Stimulated activated CD8-positive, alpha-beta memory T cell treated with anti-CD3 and anti-CD28 coated beads, Interleukin-2, amount 100 ng/mL, for 48 hours (primary cell): ENCODE data around the gene UBE2L3.
A peak's percentile ranks its signal among the peaks of the same experiment; 100 is the strongest.
"Not testable (repeated sequence)": the region's sequence is repeated elsewhere in the genome, so short reads cannot be mapped to it uniquely, and the experiment has no call there.

Experiments used
- DNase-seq, 2 donors: peaks; one replicate each; pipeline ENCODE4 v3.0.0-alpha.2; 2020; ENCODE audit warnings: low read depth in 2 of 2

UBE2L3 gene

GRCh38 chr22:21567456-21568346 lies at the start of gene UBE2L3:
Gene UBE2L3, plus strand, starts transcription at chr22:21567714. Its CDS starts 31 bp downstream, at chr22:21567745.
- peak; percentile 75 to 78 for DNase-seq

GRCh38 chr22:21526705-21527500 lies 40.6 kb upstream of the UBE2L3 start:
- DNase-seq: not testable (repeated sequence)

GRCh38 chr22:21531525-21531924 lies 36.0 kb upstream of the UBE2L3 start:
- DNase-seq: not testable (repeated sequence)

- DNase-seq: not testable (repeated sequence)
Observed at GRCh38 chr22:21532863-21533648, 34.5 kb upstream of the UBE2L3 start.

- DNase-seq: not testable (repeated sequence)
Observed at GRCh38 chr22:21539862-21540261, 27.7 kb upstream of the UBE2L3 start.

- not testable (repeated sequence) for DNase-seq
Observed at GRCh38 chr22:21544432-21545322, 22.8 kb upstream of the UBE2L3 start.

- not testable (repeated sequence) for DNase-seq
Observed at GRCh38 chr22:21549558-21549957, 18.0 kb upstream of the UBE2L3 start.

- DNase-seq: not testable (repeated sequence)
Observed at GRCh38 chr22:21550008-21550677, 17.4 kb upstream of the UBE2L3 start.

GRCh38 chr22:21550678-21551047 lies 16.9 kb upstream of the UBE2L3 start:
- DNase-seq: not testable (repeated sequence)

GRCh38 chr22:21551361-21551760 lies 16.2 kb upstream of the UBE2L3 start, which contains the start of gene RIMBP3C:
Gene RIMBP3C, minus strand, starts transcription at chr22:21551461. Its CDS starts 485 bp downstream, at chr22:21550976.
- not testable (repeated sequence) for DNase-seq

- DNase-seq: not testable (repeated sequence)
Observed at GRCh38 chr22:21559345-21560125, 8.0 kb upstream of the UBE2L3 start.

GRCh38 chr22:21560657-21561056 lies 6.9 kb upstream of the UBE2L3 start:
- DNase-seq: not testable (repeated sequence)

- DNase-seq: no peak
Observed at GRCh38 chr22:21563912-21564311, 3.6 kb upstream of the UBE2L3 start.

GRCh38 chr22:21564411-21564810 lies 3.1 kb upstream of the UBE2L3 start:
- no peak for DNase-seq

GRCh38 chr22:21568347-21569075 lies 997 bp downstream of the UBE2L3 start:
- peak in 1 of 2 donors; percentile 9 for DNase-seq

GRCh38 chr22:21569076-21569427 lies 1.5 kb downstream of the UBE2L3 start:
- not testable (repeated sequence) for DNase-seq

GRCh38 chr22:21569459-21570170 lies 2.1 kb downstream of the UBE2L3 start:
- no peak for DNase-seq

- no peak for DNase-seq
Observed at GRCh38 chr22:21570398-21570797, 2.9 kb downstream of the UBE2L3 start.
